ENCODE measurements around the gene PLAU.
"Not testable (repeated sequence)": the region's sequence is repeated elsewhere in the genome, so short reads cannot be mapped to it uniquely, and the experiment has no call there.

Gene PLAU

DNA sequence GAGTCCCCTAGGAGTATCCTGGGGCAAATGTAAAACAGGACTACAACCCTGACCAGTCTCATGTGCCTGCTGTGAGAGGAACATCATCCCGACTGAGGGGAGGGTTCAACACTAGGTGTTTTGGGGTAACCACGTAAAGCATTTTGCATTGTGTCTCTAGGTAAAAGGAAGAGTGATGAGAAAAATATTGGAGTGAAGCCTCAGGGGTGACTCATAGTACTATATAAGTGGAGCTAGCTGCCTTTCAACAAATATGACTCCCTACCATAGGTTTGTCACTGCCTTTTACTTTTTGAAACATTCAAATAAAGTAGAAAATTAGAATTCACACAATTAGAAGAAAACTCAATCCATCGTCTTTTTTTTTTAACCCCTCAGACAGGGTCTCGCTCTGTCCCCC is 34.0 kb upstream of the PLAU start:
- no peak for DNase-seq (ENCODE audit: low read depth)

DNA sequence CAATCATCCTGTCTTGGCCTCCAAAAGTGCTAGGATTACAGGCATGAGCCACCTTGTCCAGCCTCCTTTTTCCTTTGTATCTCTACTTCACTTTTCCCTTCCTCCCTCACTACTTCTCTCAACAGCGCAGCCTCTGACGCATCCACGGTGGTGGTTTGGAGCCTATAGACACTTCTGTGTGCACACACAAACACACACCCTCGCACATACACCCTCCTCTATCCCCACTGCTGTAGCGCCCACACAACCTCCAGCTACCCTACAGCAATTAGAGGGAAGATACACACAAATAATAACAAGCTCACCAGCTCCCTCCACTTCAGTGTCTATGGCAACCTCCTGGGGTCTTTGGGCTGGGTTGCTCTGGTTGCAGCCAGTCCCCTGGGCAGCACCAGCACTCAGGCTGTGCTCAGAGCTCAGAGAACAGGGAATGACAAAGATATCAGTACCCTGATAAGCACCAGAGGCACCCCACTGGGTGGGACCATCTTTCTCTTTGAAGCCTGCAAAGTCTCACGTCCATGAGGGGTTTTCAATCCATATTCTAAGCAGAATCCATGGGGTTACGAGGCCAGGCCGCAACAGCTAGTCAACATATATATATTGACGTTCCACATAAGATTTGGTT is 33.3 kb upstream of the PLAU start:
- DNase-seq (ENCODE audit: low read depth): no peak

DNA sequence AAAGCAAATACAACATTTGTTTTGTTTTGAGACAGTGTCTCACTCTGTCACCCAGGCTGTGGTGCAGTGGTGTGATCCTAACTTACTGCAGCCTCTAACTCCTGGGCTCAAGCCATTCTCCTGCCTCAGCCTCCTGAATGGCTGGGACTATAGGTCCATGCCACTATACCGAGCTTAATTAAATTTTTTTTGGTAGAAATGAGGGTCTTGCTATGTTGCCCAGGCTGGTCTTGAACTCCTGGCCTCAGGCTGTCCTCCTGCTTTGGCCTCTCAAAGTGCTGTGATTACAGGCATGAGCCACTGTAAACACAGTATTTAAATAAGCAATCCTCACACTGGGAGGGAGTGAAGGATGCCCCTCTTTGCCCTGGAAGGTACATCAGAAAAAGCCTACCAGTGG is 32.6 kb upstream of the PLAU start:
- no peak for DNase-seq (ENCODE audit: low read depth)

DNA sequence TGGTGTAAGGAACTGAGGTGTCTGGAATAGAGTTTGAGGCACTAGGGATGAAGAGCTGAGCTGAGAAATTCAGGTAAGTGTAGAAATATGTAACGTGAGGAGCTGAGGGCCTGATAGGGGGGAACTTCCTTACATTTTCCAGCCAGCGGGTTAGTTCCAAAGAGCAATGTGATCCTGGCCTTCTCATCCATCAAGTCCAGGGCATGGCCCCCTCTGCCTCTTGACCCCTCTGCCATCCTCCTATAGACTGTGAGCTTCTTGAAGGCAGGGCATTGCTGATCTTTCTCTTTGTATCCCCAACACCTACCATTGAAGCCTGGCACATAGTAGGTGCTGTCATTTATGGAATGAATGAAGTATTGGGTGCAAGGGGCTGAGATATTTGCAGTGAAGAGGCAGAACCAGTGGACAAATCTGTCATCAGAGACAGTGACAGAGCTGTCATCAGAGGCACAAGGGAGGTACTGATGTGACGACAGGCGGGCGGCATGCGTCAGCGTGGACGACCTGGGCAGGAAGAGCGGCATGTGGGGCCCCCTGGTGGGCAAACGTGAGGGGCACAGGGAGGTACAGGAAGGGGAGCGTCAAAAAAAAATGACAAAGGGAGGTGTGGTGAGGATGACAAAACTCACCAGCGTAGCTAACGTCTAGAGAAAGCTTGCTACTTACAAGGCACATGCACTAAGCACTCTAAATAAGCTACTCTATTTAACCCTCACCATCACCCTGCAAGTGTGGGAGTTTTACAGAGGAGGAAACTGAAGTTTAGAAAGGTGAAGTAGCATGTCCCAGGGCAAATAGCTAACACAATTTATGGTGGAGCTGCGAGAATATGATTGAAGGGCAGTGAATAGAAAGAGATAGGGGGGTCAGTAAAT is 31.4 kb upstream of the PLAU start:
- DNase-seq (ENCODE audit: low read depth): peak; percentile 85

DNA sequence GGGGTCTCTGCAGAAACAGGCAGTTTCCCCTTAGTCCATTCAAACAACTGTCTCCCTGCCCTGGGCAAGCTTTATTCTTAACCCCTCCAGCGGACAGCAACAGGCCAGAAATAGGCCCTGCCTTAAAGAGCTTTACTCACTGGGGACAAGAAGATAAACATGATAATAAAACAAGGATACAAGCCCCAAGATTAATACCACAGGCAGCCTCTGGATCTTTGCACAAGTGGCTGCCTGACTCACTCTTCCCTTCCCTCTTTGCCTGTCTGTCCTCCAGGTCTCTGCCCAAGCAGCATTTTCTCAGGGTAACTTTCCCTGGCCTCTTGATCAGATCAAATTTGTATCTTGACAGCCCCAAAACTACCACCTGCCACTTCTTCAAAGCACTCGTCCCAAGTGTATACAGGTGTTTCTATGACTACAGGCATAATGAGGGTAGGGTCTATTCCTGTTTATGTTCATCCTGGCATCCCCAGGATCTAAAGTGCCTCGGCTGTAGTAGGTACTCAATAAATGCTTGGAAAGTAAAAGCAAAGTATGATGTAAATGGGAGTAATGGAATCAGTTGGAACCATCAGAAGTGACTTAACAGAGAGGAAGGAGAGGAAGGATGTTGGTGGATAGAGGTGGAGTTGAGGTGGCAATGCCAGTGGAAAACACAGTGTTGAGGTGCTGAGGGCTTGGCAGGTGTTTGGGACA is 29.6 kb upstream of the PLAU start:
- DNase-seq (ENCODE audit: low read depth): no peak

DNA sequence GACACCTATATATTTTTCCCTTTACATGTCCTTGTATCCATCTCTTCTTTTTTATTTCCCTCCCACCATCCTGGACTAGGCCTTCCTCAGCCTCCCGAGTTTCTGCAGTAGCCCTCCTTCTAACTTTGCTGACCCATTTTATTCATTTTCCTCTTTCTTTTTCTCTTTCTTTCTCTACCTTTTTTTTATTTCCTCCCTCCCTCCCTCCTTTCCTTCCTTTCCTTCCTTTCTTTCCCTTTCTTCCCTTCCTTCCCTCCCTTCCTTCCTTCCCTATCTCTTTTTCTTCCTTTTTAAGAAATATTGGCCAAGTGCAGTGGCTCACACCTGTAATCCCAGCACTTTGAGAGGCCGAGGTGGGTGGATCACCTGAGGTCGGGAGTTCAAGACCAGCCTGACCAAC is 26.9 kb upstream of the PLAU start:
- no peak for DNase-seq (ENCODE audit: low read depth)

DNA sequence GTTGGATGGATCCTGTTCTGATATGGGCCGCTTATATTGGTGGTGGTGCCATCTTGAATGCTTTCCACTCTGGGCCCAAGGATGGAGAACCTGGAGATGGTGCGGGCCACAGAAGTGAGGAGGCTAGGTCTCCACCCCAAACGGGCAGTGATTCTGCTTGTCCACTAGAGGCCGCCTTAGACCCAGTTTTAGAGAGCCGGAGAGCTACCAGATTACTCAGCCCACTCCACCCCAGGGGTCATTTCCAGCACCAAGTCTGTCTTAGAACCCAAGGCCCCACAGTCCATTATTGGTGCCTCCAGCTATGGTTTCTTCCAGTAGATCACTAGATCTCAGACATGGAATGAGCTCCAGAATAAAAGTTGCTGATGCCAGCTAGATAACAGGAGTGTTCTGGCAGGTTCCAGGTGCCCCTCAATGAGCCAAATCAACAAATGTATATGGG is 24.8 kb upstream of the PLAU start:
- peak; percentile 41 for DNase-seq (ENCODE audit: low read depth)

DNA sequence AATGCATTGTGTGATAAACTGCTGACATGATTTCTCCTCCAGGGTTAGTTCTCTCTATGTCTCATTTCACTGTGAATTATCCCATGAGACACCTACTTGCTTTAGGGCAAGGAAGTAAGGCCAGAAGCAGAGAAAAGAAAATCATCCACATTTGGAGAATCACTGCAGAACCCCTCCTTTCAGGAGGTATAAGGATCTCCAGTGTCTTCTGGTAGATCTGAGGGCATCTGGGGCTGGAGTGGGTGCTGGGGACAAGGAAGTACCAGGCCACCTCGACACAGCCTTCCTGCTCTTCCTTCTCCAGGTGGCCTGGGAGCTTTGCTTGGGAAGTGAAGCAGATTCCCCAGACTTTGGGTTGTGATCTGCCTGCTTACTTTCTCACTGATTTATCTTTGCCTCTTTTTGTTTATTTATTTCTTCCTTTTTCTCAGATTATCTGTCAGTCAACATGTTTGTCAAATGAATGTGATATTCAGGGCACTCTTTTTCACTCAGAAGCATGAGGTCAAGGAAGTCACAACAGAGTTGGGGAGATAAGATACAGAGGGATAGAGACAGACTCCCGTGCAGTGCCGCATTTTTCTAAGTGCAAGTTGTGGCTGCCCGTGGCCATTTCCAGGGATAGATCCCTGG is 24.2 kb upstream of the PLAU start:
- no peak for DNase-seq (ENCODE audit: low read depth)

DNA sequence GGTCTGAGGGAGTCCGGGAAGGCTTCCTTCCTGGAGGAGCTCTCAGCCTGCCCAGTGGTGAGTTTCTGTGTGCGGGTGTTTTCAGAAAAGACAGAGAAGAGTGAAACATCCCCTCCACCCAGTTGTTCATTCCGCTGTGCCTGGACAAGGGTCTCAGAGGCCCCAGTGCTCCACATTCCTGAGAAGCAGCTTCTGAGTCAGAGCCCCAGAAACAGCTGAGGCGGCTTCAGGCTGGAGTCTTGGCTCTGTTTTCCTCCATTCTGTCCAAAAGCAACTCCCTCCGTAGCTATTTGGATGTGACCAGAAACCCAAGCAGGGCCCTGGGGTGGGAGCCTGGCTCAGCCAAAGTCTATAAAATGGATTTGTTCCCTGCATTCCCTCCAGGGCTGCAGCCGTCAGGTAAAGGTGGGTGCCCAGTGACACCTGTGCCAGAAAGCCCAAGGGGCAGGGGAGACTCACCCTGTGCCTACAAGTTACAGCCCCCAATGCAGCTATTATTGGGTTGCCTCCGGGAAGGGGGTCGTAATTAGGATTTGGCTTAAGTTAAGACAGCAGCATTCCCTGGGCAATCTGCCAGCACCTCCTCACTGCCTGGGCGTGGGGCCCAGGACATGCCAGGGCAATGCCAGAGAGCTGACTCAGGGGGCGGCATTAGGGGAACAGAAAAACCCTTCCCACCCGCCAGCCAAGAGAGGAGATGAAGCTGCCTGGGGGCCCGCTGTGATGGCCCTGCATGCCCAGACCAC is 23.5 kb upstream of the PLAU start:
- no peak for DNase-seq (ENCODE audit: low read depth)

DNA sequence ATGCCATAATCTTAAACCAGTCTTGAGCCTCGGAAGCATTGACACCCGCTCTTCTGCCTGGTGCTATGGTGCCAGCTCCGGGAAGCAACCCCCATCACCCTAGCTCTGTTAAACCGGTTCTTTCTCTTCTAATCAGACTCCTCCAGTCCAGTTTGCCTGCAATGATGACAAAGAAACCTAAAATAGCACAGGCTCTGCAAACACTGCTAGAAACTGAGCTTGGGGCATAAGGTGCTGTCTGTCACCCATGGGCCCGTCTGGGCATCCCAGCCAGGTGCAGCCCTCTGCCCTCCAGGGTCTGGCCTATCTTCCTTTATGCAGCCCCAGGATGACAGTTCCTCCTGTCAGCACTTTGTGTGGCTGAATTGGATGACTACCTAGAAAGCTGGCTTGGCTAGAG is 22.4 kb upstream of the PLAU start:
- DNase-seq (ENCODE audit: low read depth): no peak

DNA sequence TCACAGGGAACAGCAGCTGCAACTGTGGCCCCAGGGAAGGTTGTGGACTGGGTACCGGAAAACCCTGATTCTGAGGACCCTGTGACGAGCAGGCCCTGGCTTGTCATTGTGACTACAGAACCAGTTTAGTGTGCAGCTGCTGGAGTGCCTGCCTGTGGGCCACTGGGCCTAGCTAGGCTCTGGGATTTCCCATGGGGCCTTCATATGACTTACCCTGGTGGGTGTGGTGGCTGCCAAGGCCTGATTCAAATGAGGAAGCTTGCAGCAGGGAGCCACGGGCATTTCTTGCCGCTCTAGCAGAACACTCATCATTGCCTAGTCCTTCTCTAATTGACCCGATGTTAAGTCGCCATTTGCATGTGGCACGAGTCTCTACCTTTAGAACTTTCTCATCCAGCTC is 21.9 kb upstream of the PLAU start:
- no peak for DNase-seq (ENCODE audit: low read depth)

DNA sequence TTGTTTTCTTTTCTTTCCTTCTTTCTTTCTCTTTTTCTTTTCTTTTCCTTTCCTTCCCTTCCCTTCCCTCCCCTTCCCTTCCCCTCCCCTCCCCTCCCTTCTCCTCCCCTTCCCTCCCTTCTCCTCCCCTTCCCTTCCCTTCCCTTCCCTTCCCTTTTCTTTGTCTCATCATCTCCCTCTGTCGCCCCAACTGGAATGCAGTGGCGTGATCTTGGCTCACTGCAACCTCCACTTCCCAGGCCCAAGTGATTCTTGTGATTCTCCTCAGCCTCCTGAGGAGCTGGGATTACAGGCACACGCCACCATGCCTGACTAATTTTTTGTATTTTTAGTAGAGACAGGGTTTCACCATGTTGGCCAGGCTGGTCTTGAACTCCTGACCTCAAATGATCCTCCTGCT is 21.5 kb upstream of the PLAU start:
- not testable (repeated sequence) for DNase-seq (ENCODE audit: low read depth)

DNA sequence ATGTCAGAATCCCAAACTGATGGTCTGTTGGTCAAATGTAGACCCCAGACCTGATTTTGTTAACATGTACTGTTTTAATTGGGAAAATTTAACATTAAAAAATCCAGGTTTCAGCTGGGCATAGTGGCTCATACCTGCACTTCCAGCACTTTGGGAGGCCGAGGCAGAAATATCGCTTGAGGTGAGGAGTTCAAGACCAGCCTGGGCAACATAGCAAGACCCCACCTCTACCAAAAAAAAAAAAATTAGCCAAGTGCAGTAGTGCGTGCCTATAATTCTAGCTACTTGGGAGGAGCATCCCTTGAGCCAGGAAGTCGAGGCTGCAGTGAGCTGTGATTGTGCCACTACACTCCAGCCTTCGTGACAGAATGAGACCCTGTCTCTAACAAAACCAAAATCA is 20.7 kb upstream of the PLAU start:
- no peak for DNase-seq (ENCODE audit: low read depth)

DNA sequence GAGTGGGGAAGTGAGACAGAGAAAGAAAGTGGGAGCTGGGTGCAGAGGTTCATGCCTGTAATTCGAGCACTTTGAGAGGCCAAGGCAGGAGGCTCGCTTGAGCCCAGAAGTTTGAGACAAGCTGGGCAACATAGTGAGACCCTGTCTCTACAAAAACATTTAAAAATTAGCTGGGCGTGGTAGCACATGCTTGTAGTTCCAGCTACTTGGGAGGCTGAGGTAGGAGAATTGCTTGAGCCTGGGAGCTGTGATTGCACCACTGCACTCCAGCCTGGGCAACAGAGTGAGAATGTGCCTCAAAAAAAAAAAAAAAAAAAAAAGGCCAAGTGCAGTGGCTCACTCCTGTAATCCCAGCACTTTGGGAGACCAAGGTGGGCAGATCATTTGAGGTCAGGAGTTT is 20.1 kb upstream of the PLAU start:
- not testable (repeated sequence) for DNase-seq (ENCODE audit: low read depth)

DNA sequence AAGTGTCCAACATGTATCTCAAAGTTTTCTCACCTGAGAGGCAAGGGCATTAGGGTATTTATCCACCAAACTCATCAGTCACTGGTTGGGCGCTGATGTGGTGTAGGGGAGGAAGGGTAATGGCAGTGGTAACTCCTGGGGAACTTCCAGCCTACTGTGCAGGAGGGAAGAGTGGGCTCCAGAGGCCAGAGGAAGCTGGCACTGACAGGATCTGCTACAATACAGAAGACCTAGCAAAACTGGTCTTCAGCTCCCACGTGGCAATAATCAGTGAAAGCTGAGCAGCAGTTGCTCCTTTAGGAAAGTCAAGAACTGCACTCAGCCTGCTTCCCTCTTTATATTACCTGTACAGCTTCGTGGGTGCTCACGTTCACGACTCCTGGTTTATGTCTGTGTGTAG is 19.4 kb upstream of the PLAU start:
- DNase-seq (ENCODE audit: low read depth): no peak

DNA sequence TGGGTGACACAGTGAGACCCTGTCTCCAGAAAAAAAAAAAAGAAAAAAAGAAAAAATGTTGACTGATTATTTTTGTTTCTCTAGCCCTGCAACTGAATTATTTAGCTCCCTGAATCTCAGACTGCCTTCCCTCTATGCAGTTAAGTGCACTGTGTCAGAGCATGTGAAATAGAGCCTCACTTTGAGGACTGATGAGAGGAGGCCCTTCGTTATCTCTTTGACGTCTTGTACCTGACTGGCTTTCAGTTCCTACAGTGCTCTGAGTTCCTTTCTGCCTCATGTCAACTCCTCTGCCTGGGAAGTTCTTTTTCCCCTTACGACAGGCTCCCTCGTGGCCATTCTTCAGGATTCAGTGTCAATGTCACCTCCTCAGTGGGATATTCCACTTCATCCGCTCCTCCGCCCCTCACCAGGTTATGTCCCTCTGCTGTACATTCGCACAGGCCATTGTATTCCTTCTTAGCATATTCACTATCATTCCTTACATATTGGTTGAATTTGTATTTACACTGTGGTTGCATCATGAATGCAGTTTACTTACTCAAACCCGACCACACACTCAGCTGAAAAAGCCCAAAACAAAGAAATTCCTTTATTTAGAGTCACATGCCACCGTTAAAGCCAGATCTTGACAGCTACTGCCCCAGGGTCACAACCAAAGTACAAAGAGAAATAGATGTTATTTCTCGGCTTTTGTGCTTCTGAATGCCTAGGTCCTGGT is 18.5 kb upstream of the PLAU start:
- no peak for DNase-seq (ENCODE audit: low read depth)

DNA sequence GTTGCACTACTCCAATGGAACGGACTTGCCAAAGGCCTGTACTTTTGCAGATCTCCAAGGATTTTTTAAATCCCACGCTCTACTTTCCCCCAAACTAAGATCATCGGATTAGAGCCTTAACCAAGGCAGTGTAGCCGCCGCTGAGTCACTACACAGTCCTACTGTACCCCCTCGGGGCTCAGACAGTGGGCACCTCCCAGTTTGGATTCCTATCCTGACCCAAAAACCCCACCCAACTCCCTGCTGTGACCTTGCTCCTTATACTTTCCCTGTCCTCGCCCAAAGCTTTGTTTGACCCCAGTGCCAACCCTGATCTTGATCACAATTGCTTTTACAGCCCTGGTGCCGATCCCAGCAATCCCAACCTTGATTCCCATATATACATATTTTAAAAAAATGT is 17.5 kb upstream of the PLAU start:
- DNase-seq (ENCODE audit: low read depth): no peak

DNA sequence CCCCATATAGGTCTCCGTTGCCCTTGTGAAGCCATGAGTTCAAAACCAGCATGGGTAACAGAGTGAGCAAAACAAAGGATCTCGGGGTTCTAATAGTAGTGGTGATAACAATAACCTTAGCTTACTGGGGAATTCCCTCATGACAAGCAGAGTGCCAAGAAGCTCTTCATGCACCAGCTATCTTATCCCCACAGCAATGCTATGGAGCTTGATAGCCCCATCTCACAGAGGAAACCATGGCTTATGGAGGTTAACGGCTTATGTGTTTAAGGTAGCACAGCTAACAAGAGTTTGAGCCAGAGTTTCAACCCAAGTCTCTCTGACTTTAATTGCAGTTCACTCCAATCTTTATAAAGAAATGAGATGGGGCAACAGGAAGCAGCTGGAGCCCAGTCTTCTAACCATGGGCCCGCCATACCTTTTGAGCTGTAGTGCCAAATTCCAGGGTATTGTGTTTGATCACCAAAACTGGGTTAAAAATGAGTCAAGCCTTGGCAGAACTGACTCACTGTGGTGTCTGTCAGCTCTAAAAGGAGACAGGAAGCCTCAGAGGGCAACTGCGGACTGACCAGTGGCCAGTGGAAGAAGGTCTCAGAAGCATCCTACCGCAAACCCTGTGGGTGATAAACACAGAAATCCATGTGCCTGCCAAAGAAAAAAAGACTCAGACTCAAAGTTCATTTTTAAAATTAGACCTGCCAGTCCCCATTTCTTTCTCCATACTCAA is 16.5 kb upstream of the PLAU start:
- peak; percentile 13 for DNase-seq (ENCODE audit: low read depth)

DNA sequence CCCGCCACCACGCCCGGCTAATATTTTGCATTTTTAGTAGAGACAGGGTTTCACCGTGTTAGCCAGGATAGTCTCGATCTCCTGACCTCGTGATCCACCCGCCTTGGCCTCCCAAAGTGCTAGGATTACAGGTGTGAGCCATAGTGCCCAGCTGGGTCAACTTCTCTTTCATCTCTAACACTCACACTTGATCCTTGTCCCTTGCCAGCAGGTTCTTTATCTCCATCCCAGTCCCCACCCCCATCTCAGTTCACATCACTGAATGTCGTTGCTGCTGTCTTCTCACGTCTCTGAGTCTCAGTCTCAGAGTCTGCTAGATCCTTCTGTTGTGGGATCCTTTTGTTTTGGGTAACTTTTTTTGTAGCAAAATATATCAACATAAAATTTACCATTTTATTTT is 15.6 kb upstream of the PLAU start:
- DNase-seq (ENCODE audit: low read depth): not testable (repeated sequence)

DNA sequence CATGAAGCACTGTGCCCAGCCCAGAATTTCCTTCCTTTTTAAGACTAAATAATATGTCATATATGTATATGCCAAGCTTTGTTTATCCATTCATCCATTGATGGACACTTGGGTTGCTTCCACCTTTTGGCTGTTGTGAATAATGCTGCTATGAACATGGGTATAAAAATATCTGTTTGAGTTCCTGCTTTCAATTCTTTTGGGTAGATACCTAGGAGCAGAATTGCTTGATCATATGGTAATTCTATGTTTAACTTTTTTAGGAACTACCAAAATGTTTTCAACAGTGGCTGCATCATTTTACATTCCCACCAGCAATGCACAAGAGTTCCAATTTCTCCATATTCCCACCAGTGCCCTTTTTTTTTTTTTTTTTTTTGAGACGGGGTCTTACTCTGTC is 13.2 kb upstream of the PLAU start:
- no peak for DNase-seq (ENCODE audit: low read depth)

All from stimulated activated CD8-positive, alpha-beta memory T cell treated with anti-CD3 and anti-CD28 coated beads, Interleukin-12 subunit alpha, Interleukin-12 subunit beta, amount 100 ng/mL, for 4 hours (primary cell).